Measurements from ENCODE around the gene NEMP2.

- TF ChIP-seq CTCF (IDR thresholded peaks at IDR 0.05; ENCODE audit: poor library complexity) (no peak), EZH2 (IDR thresholded peaks at IDR 0.05; ENCODE audit: borderline replicate concordance) (no peak)
These were observed 72.3 kb downstream of the NEMP2 start for GRCh38 chr2:190462181-190462580.
